Measurements from ENCODE around the gene UBE2N. TPM values are rescaled to one million over a fixed set of nuclear protein-coding genes. Genes with fewer than 3 reads are reported as not detected.

The UBE2N gene
- total RNA-seq, 1 experiment from 2014 or later: 159 TPM

GRCh38 chr12:93443576-93443975 lies 1.8 kb upstream of the UBE2N start:
- Mint-ChIP-seq H3K36me3 (ENCODE audit: insufficient read depth, unreplicated experiment) (peaks cover 27% of the 10 kb centered on the region), H3K27ac (ENCODE audit: unreplicated experiment) (no peak overlapping the region), H3K27me3 (ENCODE audit: unreplicated experiment) (no peaks in the 10 kb centered on the region), H3K4me3 (ENCODE audit: low read depth, unreplicated experiment) (no peak overlapping the region), H3K9me3 (ENCODE audit: low read depth, unreplicated experiment) (no peaks in the 10 kb centered on the region), H3K4me1 (ENCODE audit: low read depth, unreplicated experiment) (peaks cover 31% of the 10 kb centered on the region)
- CTCF ChIA-PET: no interaction called here
- no TSS peak for BruUV-seq (replicated peaks)
- no peak for TF ChIP-seq CTCF (IDR thresholded peaks at IDR 0.05; ENCODE audit: unreplicated experiment)
- intact Hi-C loops (cut with micrococcal nuclease; ENCODE audit: unreplicated experiment): no loop called here
- DNase-seq: no peak

DNA sequence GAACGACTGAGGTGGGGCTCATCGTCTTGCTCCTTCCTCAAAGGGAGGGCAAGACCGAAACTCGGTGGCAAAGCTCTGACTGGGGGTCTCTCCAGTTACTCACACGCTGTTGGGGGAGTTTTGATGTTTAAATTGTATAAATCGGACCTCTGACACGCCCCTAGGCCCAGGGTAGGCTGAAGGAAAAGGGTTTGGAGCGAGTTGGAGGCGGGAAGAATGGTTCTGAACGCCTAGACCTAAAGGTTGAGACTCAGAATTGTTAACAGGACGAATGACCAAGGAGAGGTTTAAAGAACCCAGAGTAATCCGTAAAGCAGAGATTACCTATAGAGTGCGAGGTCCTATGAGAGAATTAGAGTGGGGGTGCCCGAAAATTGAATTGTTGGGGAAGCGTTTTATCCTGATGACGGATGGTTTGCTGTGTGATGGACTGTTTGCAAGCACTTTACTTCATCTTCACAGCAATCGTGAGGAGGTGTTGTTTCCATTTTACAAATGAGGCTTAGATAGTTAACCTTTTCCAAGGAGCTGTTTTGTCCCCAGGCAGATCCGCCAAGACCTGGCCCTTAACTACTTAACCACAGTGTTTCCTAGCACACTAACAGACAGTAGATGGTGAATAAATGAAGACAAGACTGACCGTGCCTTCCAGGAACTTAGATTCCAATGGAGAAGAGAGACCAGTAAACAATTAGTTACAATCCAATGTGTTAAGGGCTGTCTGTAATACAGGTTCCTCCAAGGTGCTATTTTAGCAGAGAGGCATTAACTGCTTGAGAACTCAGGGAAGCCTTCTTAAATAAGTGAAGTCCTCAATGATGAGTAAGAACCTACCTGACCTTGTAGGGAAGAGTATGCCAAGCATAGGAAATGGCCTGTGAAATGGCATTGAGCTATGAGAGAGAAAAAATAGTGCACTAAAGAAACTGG lies 929 bp upstream of the UBE2N start:
- TF ChIP-seq CTCF (IDR thresholded peaks at IDR 0.05; ENCODE audit: unreplicated experiment): no peak
- Mint-ChIP-seq H3K36me3 (ENCODE audit: insufficient read depth, unreplicated experiment) (peaks cover 27% of the 10 kb centered on the region), H3K27ac (ENCODE audit: unreplicated experiment) (peak overlapping the region; percentile 100), H3K9me3 (ENCODE audit: low read depth, unreplicated experiment) (no peaks in the 10 kb centered on the region), H3K27me3 (ENCODE audit: unreplicated experiment) (no peaks in the 10 kb centered on the region), H3K4me1 (ENCODE audit: low read depth, unreplicated experiment) (peaks cover 40% of the 10 kb centered on the region), H3K4me3 (ENCODE audit: low read depth, unreplicated experiment) (peak overlapping the region; percentile 99)
- intact Hi-C loops (cut with micrococcal nuclease; ENCODE audit: unreplicated experiment): no loop called here
- CTCF ChIA-PET: interaction anchor here (0.8 to 1.5 kb wide), 3 partner anchors 22 to 659 kb away, joined by 4 to 7 read pairs (median 4); partner anchors contain the start of gene MRPL42
- BruUV-seq (replicated peaks): TSS peak; percentile 86
- no peak for DNase-seq

GRCh38 chr12:93441081-93441616 lies 598 bp downstream of the UBE2N start:
- no TSS peak for BruUV-seq (replicated peaks)
- Mint-ChIP-seq H3K27ac (ENCODE audit: unreplicated experiment) (peak overlapping the region; percentile 100), H3K4me3 (ENCODE audit: low read depth, unreplicated experiment) (peak overlapping the region; percentile 99), H3K27me3 (ENCODE audit: unreplicated experiment) (no peaks in the 10 kb centered on the region), H3K4me1 (ENCODE audit: low read depth, unreplicated experiment) (peaks cover 50% of the 10 kb centered on the region), H3K36me3 (ENCODE audit: insufficient read depth, unreplicated experiment) (peaks cover 33% of the 10 kb centered on the region), H3K9me3 (ENCODE audit: low read depth, unreplicated experiment) (no peaks in the 10 kb centered on the region)
- CTCF ChIA-PET: interaction anchor here (1.5 kb wide), 1 partner anchor 26 kb away, joined by 7 read pairs; the partner anchor contains the start of gene MRPL42
- intact Hi-C loops (cut with micrococcal nuclease; ENCODE audit: unreplicated experiment): no loop called here
- TF ChIP-seq CTCF (IDR thresholded peaks at IDR 0.05; ENCODE audit: unreplicated experiment): no peak
- DNase-seq: peak; percentile 52

- peaks cover 50% of the 10 kb centered on the region for H3K4me1 Mint-ChIP-seq (ENCODE audit: low read depth, unreplicated experiment)
- no peak for DNase-seq
Measured at GRCh38 chr12:93440043-93440835, 1.5 kb downstream of the UBE2N start.

More at GRCh38 chr12:93440043-93440835, 1.5 kb downstream of the UBE2N start:
- intact Hi-C loops (cut with micrococcal nuclease; ENCODE audit: unreplicated experiment): no loop called here
- H3K36me3 Mint-ChIP-seq (ENCODE audit: insufficient read depth, unreplicated experiment): peaks cover 33% of the 10 kb centered on the region
- peak overlapping the region; percentile 88 for H3K27ac Mint-ChIP-seq (ENCODE audit: unreplicated experiment)
- TSS peak; percentile 51 for BruUV-seq (replicated peaks)
- H3K27me3 Mint-ChIP-seq (ENCODE audit: unreplicated experiment): no peaks in the 10 kb centered on the region
- no peaks in the 10 kb centered on the region for H3K9me3 Mint-ChIP-seq (ENCODE audit: low read depth, unreplicated experiment)
- TF ChIP-seq CTCF (IDR thresholded peaks at IDR 0.05; ENCODE audit: unreplicated experiment): no peak
- peak overlapping the region; percentile 99 for H3K4me3 Mint-ChIP-seq (ENCODE audit: low read depth, unreplicated experiment)
- CTCF ChIA-PET: no interaction called here
